HG03280 (cell line): ENCODE results near the gene SEMA3C.

Experiments
- ATAC-seq: cut with Tn5 transposase; IDR thresholded peaks from one replicate; pipeline ENCODE4 v1.9.1; 2021; ENCODE audit warnings: mild to moderate bottlenecking, moderate library complexity; ENCODE audit not compliant: unreplicated experiment

The SEMA3C gene

DNA sequence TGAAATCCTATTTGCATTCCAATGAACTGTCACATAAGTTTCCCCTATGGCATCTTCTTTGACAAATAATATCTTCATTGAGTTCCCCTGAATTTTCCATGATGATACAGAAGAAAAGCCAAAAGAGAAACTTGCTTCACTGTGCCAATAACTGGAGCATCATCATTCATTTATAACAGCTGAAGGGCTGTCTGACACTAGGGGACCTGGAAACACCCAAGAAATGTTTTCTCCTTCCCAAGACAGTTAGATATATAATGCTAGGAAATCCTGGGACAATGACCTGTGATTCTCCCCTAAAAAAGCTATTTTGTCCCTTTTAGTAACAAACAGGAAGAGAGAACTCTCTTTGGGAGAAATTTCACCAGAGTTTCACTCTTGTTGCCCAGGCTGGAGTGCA lies 133.6 kb downstream of the SEMA3C start:
- ATAC-seq: no peak

- ATAC-seq: no peak
Observed at GRCh38 chr7:80783678-80784327, 135.0 kb downstream of the SEMA3C start.

DNA sequence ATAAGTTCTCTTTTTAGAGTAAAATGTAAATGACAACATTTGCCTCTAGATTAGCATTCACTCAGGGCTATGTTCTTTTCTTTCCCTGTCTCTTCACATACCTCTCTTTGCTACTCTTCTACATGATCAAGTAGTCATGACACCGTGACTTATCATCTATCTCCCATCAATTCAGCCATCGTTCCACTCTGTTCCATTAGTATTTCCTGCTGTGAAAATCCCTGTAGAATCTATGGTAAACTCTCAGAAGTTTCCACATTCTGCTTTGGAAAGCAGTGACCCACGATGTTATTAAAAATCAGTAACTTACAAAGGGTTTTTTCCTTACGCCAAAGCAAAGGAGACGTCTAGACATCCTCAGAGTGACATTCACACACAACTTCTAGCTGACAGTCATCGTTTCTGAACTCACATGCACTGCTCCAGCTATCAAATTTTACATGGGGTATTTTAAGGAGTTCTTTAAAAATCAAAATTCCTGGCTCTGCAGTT lies 135.6 kb downstream of the SEMA3C start:
- no peak for ATAC-seq

- ATAC-seq: no peak
Observed at GRCh38 chr7:80781561-80781979, 137.3 kb downstream of the SEMA3C start.

DNA sequence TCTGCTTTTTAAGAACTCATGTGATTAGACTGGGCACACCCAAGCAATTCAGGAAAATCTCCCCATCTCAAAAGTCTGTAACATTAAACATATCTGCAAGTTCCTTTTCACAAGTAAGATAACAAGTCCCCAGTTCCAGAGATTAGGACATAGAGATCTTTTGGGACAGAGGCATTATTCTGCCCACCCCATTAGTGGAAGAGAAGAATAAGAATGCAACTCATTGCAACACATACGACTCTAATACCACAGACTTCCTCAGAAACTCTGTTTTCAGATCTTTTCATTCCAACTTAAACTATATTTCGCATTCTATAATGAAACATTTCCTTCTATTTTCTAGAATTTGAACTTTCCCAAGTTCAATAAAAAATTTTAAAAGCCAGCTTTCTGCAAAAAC lies 137.7 kb downstream of the SEMA3C start:
- ATAC-seq: no peak

DNA sequence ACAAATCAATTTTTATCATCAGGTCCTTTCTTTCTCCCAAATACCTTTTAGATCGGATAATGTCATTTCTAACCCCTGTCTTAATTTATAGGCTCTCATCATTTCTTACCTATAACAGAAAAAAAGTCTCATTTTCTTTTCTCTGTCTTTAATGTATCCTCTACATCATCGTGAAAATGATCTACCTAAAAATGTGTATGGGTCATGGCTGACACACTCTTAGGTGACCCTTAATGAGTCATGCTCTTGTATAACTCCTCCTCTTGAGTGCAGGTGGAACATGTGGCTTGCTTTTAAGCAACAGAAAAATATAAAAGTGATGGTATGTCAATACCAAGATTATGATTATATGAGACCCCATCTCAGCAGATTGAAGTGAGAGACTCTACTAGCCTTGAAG lies 139.4 kb downstream of the SEMA3C start:
- no peak for ATAC-seq

- ATAC-seq: no peak
Observed at GRCh38 chr7:80775897-80776296, 143.0 kb downstream of the SEMA3C start.

GRCh38 chr7:80775482-80775881 lies 143.4 kb downstream of the SEMA3C start:
- ATAC-seq: no peak

GRCh38 chr7:80774843-80775242 lies 144.0 kb downstream of the SEMA3C start:
- ATAC-seq: no peak

DNA sequence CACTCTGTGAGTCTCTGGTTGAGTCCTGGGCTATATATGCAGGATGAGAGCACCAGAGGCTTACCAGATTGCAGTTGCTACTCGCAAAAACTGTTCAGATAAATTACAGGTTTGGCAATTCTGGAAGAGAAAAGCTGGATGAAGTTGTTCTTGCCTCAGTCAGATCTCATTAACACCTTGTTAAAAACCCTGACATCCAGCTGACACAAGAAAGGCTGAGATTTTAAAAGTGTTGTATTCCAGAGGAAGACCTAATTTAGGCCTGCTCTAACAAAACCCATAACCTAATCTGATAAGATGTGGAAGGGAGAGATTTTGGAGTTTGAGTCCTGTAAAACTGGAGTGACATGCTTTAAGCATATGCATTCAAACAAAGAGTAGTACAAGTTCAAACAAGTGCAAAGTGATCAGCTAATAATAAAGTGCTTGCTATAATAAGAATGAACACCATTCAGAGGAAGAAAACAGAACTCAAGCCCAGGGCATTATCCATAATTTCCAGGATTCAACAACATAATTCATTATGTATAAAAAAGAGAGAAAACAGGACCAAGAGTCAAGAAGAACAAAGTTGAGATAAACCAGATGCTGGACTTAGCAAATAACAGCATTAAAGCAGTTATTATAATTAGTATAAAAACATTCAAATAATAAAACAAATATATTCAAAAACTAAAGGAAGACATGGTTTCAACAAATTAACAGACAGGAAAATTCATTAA lies 144.9 kb downstream of the SEMA3C start:
- no peak for ATAC-seq

DNA sequence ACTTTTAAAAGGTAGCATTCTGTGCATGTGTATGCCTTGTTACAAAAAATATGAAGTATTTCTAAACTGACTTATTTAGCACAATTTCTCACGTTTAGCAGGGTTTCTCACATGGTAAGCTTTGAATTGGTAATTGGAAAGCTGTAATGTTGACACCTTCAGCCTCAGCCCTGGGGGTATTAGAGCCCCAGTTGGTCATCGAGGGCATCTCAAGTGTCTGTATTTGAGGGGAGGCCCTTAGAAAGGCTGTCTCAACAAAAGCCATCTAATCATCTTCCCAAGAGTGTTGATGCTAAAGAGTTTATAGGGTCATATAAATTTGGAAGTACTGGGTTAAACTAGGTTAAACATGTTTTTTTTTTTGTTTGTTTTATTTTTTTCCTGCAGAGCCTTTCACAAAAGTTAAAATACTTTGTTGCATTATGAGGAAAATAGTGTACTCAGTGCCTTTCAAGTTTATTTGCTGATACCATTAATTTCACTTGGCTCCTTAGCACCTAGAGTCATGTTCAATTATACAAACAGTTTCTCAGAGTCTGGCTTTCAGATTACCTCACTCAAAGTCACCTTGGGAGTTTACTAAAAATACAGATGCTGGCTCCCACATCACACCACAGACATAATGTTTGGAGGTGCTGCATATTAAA lies 146.4 kb downstream of the SEMA3C start:
- no peak for ATAC-seq

GRCh38 chr7:80771523-80771922 lies 147.3 kb downstream of the SEMA3C start:
- no peak for ATAC-seq

- peak; percentile 74 for ATAC-seq
Observed at GRCh38 chr7:80770675-80771081, 148.2 kb downstream of the SEMA3C start.

DNA sequence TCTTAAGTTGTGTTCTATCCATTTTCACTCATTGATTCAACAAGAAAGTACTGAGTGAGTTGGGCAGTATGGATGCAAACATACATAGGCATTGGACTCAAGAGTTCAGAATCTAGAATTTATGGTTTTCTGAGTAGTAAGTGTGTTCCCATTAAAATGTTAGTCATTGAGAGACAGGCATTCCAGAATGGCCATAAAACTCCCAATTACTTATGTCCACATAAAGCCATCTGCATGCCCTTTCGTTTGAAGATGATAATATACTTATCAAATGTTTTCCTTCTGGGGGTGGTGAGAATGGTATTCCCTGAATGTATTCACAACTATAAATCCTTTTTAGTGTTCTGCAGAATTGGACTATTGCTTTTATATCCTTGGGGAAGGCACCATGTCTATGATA lies 148.8 kb downstream of the SEMA3C start:
- ATAC-seq: no peak

DNA sequence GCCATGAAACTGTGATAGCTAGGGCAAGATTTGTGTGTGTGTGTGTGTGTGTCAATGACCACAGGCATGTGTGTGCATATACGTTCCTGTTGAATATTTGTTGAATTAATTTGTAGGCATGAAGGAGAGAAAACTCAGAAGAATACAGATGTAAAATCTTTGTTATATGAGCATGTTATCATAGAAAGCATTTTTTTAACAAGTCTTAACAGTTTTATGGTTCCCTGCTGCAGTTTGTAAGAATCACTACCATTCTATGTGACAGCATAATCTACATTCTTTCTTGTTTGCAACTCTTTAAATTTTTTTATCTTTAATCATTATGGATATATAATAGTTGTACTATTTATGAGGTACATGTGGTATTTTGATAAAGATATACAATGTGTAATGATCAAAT lies 150.1 kb downstream of the SEMA3C start:
- ATAC-seq: no peak

DNA sequence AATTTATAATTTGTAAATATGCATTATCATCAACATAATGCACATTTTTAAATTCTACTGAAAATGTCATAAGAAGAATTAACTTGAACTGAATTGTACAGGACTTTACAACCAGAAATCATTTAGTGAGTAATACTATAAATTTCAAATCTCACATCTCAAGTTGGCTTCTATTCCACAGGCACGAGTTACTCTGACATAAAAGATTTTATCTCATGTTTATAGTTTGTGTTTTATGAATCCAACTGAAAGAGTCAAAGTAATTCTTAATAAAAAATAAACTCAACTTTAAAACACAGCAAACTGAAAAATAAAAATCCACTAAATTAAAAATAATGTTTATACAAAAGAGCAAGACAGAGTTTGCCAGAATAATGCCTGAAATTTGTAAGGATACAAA lies 151.2 kb downstream of the SEMA3C start:
- ATAC-seq: no peak

- no peak for ATAC-seq
Observed at GRCh38 chr7:80766724-80767123, 152.1 kb downstream of the SEMA3C start.

DNA sequence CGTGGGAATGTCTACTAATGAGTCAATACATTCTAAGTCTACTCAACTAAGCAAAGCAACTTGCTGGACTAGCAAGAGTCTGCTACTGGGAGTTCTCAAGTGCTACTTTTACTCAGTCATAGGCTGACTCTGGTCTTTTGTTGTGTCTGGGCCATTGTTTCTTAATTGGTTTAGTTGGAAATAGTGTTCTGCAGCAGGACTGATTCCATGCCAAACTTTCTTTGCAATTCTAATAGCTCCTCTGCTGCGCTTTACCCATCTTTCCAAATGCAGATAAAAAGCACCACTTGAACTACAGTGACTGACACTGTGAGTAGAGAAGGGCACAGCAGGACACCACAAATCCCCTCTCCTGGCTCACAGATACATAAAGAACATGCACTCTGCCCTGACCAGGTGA lies 154.7 kb downstream of the SEMA3C start:
- ATAC-seq: no peak

- ATAC-seq: no peak
Observed at GRCh38 chr7:80763704-80764103, 155.1 kb downstream of the SEMA3C start.

DNA sequence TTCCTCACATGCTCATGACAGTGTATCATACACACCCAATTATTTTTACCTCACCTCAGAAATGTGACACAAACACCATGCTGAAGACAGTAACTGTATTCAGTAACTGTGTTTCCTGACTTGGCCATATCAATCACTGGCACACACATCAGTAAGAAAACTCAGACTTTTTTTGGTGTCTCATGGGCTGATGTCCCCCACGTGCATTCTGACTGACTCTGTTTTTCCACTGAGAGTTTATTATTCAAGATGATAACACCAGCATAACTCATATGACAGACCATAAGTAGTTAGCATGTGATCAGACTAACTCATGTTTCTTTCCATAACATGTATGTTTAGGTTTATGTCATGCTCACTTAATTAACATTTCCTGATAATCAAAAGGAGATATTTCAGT lies 155.6 kb downstream of the SEMA3C start:
- ATAC-seq: no peak

DNA sequence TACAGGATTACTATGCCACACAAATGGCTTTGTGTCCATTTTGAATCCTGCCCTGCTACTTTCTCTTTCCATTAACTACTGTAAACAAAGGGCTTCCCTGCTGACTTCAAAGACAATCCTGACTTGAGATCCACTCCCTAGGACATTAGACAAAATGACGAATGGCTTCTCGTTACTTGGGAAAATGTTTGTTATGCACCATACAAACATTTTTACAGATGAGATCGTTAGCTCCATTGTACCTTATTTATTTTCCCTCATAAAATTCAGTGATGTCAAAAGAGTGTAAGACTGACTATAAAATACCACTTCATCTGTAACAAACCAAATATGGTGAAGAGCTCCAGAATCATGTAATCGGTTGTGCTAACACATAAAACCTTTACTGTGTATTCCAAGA lies 158.6 kb downstream of the SEMA3C start:
- no peak for ATAC-seq
